Measurements from ENCODE around the gene BNC1.

The BNC1 gene

GRCh38 chr15:83287541-83288027 is 3.1 kb upstream of the BNC1 start:
- H3K27me3 ChIP-seq (replicated peaks; ENCODE audit: control insufficient read depth, insufficient read depth, low read length): no peaks in the 10 kb centered on the region; the same call in none of the 2 replicates
- no peak for TF ChIP-seq CTCF (IDR thresholded peaks at IDR 0.05; ENCODE audit: insufficient read depth, low read length, poor library complexity, severe bottlenecking)
- no peak overlapping the region for H3K4me3 ChIP-seq (replicated peaks; ENCODE audit: low read depth, low read length)
- no peak for DNase-seq (ENCODE audit: extremely low read depth, insufficient read length)
- no peaks in the 10 kb centered on the region for H3K36me3 ChIP-seq (ENCODE audit: control insufficient read depth, insufficient read depth, low read length)

GRCh38 chr15:83285979-83286553 is 1.6 kb upstream of the BNC1 start:
- no peak for DNase-seq (ENCODE audit: extremely low read depth, insufficient read length)
- no peaks in the 10 kb centered on the region for H3K36me3 ChIP-seq (ENCODE audit: control insufficient read depth, insufficient read depth, low read length)
- H3K27me3 ChIP-seq (replicated peaks; ENCODE audit: control insufficient read depth, insufficient read depth, low read length): no peaks in the 10 kb centered on the region; the same call in none of the 2 replicates
- TF ChIP-seq CTCF (IDR thresholded peaks at IDR 0.05; ENCODE audit: insufficient read depth, low read length, poor library complexity, severe bottlenecking): no peak
- H3K4me3 ChIP-seq (replicated peaks; ENCODE audit: low read depth, low read length): no peak overlapping the region

DNA sequence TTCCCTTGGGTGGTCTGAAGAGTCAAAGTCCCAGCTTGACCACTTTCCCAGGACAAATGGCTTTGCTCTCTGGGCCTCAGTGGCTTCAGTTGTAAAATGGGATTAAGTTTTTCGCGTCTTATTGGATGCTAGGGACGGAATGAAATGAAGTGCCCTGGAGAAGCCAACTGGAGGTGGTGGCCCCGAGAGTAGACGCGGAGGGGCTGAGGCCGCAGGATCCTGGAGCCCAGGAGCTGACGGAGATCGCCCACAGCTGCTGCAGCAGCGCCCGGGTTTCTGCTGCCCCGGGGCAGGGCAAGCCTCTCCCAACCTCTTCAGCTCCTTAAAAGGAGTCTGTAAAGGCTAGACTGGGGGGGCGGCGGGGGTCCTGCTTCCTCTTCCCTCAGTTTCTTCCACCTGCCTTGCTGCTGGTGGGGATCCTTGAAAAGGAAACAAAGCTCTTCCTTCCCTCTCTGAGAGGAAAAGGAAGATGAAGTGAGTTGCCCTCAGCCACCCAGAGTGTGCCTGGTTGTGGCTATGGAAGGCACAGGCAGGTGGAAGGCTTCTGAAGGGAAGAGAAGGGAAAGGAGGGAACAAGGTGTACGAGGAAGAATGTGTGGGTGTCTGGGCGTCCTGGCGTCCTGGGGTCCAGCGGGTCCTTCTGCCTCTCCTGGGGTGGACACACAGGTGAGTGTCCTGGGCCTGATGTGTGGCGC is 967 bp upstream of the BNC1 start:
- no peaks in the 10 kb centered on the region for H3K36me3 ChIP-seq (ENCODE audit: control insufficient read depth, insufficient read depth, low read length)
- no peak for DNase-seq (ENCODE audit: extremely low read depth, insufficient read length)
- no peak overlapping the region for H3K4me3 ChIP-seq (replicated peaks; ENCODE audit: low read depth, low read length)
- TF ChIP-seq CTCF (IDR thresholded peaks at IDR 0.05; ENCODE audit: insufficient read depth, low read length, poor library complexity, severe bottlenecking): no peak
- no peaks in the 10 kb centered on the region; the same call in none of the 2 replicates for H3K27me3 ChIP-seq (replicated peaks; ENCODE audit: control insufficient read depth, insufficient read depth, low read length)

DNA sequence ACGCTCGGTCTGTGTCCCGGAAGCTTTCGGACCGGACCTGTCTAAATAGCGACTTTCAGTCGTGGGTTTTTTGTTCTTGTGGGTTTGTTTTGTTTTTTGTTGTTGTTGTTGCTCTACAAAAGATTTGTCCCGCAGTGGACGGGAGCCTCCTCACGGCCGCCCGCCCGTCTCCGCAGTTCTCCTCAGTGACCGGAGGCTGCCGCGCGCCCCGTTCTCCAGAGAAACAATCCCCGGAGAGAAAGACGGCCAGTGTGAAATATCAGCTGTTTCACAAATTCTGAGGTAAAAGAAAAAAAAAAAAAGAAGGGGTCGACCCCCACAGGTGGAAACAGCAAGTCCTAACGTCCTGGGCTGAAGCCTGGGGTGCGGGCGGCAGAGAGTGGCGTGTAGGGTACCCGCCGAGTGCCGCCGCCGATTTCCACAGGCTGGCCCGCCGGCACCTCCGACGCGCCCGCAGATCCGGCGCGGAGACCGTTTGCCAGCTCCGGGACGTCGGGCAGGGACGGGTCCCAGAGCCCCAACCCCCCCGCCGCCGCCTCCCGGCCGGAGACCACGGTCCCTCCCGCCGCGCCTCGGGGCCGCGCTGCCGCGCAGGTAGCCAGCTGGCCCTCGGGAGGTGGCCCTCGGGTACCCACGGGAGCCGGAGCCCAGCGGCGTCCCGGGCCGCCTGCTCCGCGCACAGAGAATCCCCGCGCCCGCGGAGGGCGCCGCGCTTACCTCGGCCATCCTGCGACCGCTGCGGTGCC is 478 bp downstream of the BNC1 start:
- Histone ChIP-seq H3K4me3 (replicated peaks; ENCODE audit: low read depth, low read length) (no peak overlapping the region), H3K27me3 (replicated peaks; ENCODE audit: control insufficient read depth, insufficient read depth, low read length) (no peaks in the 10 kb centered on the region; the same call in 1 of the 2 replicates), H3K36me3 (ENCODE audit: control insufficient read depth, insufficient read depth, low read length) (no peaks in the 10 kb centered on the region)
- TF ChIP-seq CTCF (IDR thresholded peaks at IDR 0.05; ENCODE audit: insufficient read depth, low read length, poor library complexity, severe bottlenecking): no peak
- no peak for DNase-seq (ENCODE audit: extremely low read depth, insufficient read length)

GRCh38 chr15:83283138-83283812 is 1.2 kb downstream of the BNC1 start:
- no peak for TF ChIP-seq CTCF (IDR thresholded peaks at IDR 0.05; ENCODE audit: insufficient read depth, low read length, poor library complexity, severe bottlenecking)
- DNase-seq (ENCODE audit: extremely low read depth, insufficient read length): no peak
- H3K27me3 ChIP-seq (replicated peaks; ENCODE audit: control insufficient read depth, insufficient read depth, low read length): no peaks in the 10 kb centered on the region; the same call in 1 of the 2 replicates
- H3K36me3 ChIP-seq (ENCODE audit: control insufficient read depth, insufficient read depth, low read length): no peaks in the 10 kb centered on the region
- H3K4me3 ChIP-seq (replicated peaks; ENCODE audit: low read depth, low read length): no peak overlapping the region
